GM23338 (cell line): ENCODE results near the gene CPT2. TPM values are rescaled to one million over a fixed set of nuclear protein-coding genes. Genes with fewer than 3 reads are reported as not detected.

Experiments
- ATAC-seq: fragments of 200-7000 bp; cut with Tn5 transposase; 3 replicates; pipeline ENCODE4 v1.9.1; 2020
- DNase-seq: peaks from one replicate; pipeline ENCODE4 v3.0.0-alpha.2; 2015; ENCODE audit warnings: low spot score
- H2AFZ ChIP-seq: fragments of 200-600 bp; sonication (generic); 2 replicates; pipeline ENCODE4 v1.8.0; 2016; ENCODE audit warnings: antibody characterized with exemption, mild to moderate bottlenecking, moderate library complexity
- H3F3A ChIP-seq: fragments of 200-600 bp; sonication (generic); replicated peaks from 2 replicates; pipeline ENCODE4 v1.8.0; 2017; ENCODE audit warnings: antibody characterized with exemption, mixed run types, low read depth
- H3K27ac ChIP-seq: fragments of 200-600 bp; sonication (generic); 2 replicates; pipeline ENCODE4 v1.6.1; 2016; ENCODE audit warnings: low read depth
- H3K27me3 ChIP-seq: fragments of 200-600 bp; sonication (generic); 2 replicates; pipeline ENCODE4 v1.8.0; 2016; ENCODE audit warnings: mild to moderate bottlenecking, mixed run types, moderate library complexity; ENCODE audit not compliant: insufficient read depth
- H3K36me3 ChIP-seq: fragments of 200-600 bp; sonication (generic); 2 replicates; pipeline ENCODE4 v1.8.0; 2016; ENCODE audit warnings: mild to moderate bottlenecking; ENCODE audit not compliant: insufficient read depth
- H3K4me1 ChIP-seq: fragments of 200-600 bp; sonication (generic); 2 replicates; pipeline ENCODE4 v1.8.0; 2016; ENCODE audit warnings: mild to moderate bottlenecking, moderate library complexity; ENCODE audit not compliant: insufficient read depth
- H3K4me2 ChIP-seq: fragments of 200-600 bp; sonication (generic); 2 replicates; pipeline ENCODE4 v1.7.1; 2017; ENCODE audit warnings: mixed run types
- H3K4me3 ChIP-seq: fragments of 200-600 bp; sonication (generic); 2 replicates; pipeline ENCODE4 v1.6.1; 2016; ENCODE audit warnings: mixed run types
- H3K79me2 ChIP-seq: fragments of 200-600 bp; sonication (generic); replicated peaks from 2 replicates; pipeline ENCODE4 v1.8.0; 2017; ENCODE audit warnings: mild to moderate bottlenecking; ENCODE audit not compliant: insufficient read depth
- H3K9me2 ChIP-seq: fragments of 200-600 bp; sonication (generic); 2 replicates; pipeline ENCODE4 v1.8.0; 2017; ENCODE audit not compliant: insufficient read depth
- H4K20me1 ChIP-seq: fragments of 200-600 bp; sonication (generic); replicated peaks from 2 replicates; pipeline ENCODE4 v1.8.0; 2017; ENCODE audit warnings: mild to moderate bottlenecking; ENCODE audit not compliant: insufficient read depth
- H3K27ac Mint-ChIP-seq: 2 replicates; pipeline ENCODE4 v1.8.0; 2020; ENCODE audit warnings: inconsistent platforms, mild to moderate bottlenecking, moderate library complexity, mixed read lengths
- H3K27me3 Mint-ChIP-seq: 3 replicates; pipeline ENCODE4 v1.8.0; 2022; ENCODE audit warnings: low read depth, mild to moderate bottlenecking, moderate library complexity, mixed read lengths, inconsistent platforms; ENCODE audit not compliant: insufficient read depth, poor library complexity
- H3K36me3 Mint-ChIP-seq: 3 replicates; pipeline ENCODE4 v1.8.0; 2021; ENCODE audit warnings: low read depth, mild to moderate bottlenecking, inconsistent platforms, moderate library complexity, mixed read lengths
- H3K4me1 Mint-ChIP-seq: 3 replicates; pipeline ENCODE4 v1.8.0; 2020; ENCODE audit warnings: mild to moderate bottlenecking, inconsistent platforms, mixed read lengths
- H3K4me3 Mint-ChIP-seq: 3 replicates; pipeline ENCODE4 v1.8.0; 2021; ENCODE audit warnings: moderate library complexity, mild to moderate bottlenecking, inconsistent platforms, mixed read lengths
- H3K9me3 Mint-ChIP-seq: 3 replicates; pipeline ENCODE4 v1.8.0; 2020; ENCODE audit warnings: moderate library complexity, mild to moderate bottlenecking, inconsistent platforms, mixed read lengths
- CREB1 ChIP-seq: fragments of 250-450 bp; sonication (Bioruptor Pico); IDR thresholded peaks from 2 replicates; pipeline ENCODE4 v1.5.0; 2020; ENCODE audit warnings: low read depth, mild to moderate bottlenecking, moderate library complexity
- CTCF ChIP-seq, 2 experiments: fragments of 200-600 bp in 1 of 2; sonication (generic) in 1 of 2; conservative IDR thresholded peaks; 2 replicates each; pipeline versions ENCODE4 v1.5.1 to v1.6.1; 2016 to 2017; ENCODE audit warnings: antibody characterized with exemption in 2 of 2, low read depth in 2 of 2, mild to moderate bottlenecking in 2 of 2, moderate library complexity in 1 of 2
- EZH2 ChIP-seq: fragments of 200-600 bp; sonication (generic); IDR thresholded peaks from one replicate; pipeline ENCODE4 v1.8.0; 2017; ENCODE audit warnings: antibody characterized with exemption, mild to moderate bottlenecking, low read depth; ENCODE audit not compliant: unreplicated experiment
- EZH2phosphoT487 ChIP-seq: fragments of 200-600 bp; sonication (generic); IDR thresholded peaks from one replicate; pipeline ENCODE4 v1.8.1; 2018; ENCODE audit warnings: antibody characterized with exemption; ENCODE audit not compliant: unreplicated experiment
- JUNB ChIP-seq: IDR thresholded peaks from one replicate; pipeline ENCODE4 v1.6.1; 2016; ENCODE audit warnings: antibody characterized with exemption; ENCODE audit not compliant: unreplicated experiment
- NANOG ChIP-seq: IDR thresholded peaks from 2 replicates; pipeline ENCODE4 v1.6.1; 2016; ENCODE audit warnings: antibody characterized with exemption, borderline replicate concordance
- POLR2AphosphoS5 ChIP-seq: IDR thresholded peaks from 2 replicates; pipeline ENCODE4 v1.6.1; 2016; ENCODE audit warnings: antibody characterized with exemption, low read depth
- REST ChIP-seq: IDR thresholded peaks from one replicate; pipeline ENCODE4 v1.6.1; 2018; ENCODE audit warnings: antibody characterized with exemption; ENCODE audit not compliant: unreplicated experiment
- STAT1 ChIP-seq: IDR thresholded peaks from one replicate; pipeline ENCODE4 v1.6.1; 2016; ENCODE audit warnings: antibody characterized with exemption; ENCODE audit not compliant: unreplicated experiment
- ZNF114 ChIP-seq: fragments of 250-450 bp; sonication (Bioruptor Pico); IDR thresholded peaks from 2 replicates; pipeline ENCODE4 v1.5.0; 2020; ENCODE audit warnings: mild to moderate bottlenecking, moderate library complexity
- ZNF331 ChIP-seq: fragments of 250-450 bp; sonication (Bioruptor Pico); IDR thresholded peaks from 2 replicates; pipeline ENCODE4 v1.5.0; 2020; ENCODE audit warnings: low read depth, mild to moderate bottlenecking, moderate library complexity
- ZNF462 ChIP-seq: fragments of 250-450 bp; sonication (Bioruptor Pico); IDR thresholded peaks from 2 replicates; pipeline ENCODE4 v1.5.0; 2020; ENCODE audit warnings: mild to moderate bottlenecking, moderate library complexity
- polyA plus RNA-seq: library from polyadenylated mRNA; unstranded; fragments of >200 nt; fragmentation: Nextera tagmentation; extraction: Ambion mirVana; gene quantifications from 2 replicates; pipeline ENCODE4 v1.2.1, GENCODE V29; 2016
- total RNA-seq: library from RNA; depleted of rRNA; stranded (reverse); fragments of >200 nt; shearing (Covaris generic); gene quantifications from 2 replicates; pipeline ENCODE4 v1.2.3, GENCODE V29; 2014
- TF ChIP-seq, protein P1 (sequence below): IDR thresholded peaks from 2 replicates; pipeline ENCODE4 v1.6.1; 2016; ENCODE audit warnings: antibody characterized with exemption

Gene CPT2
- total and polyA plus RNA-seq, 2 experiments from 2014 or later, result 11.2 to 30.6 TPM

GRCh38 chr1:53259932-53260331 lies 63.3 kb downstream of the CPT2 start:
- Histone ChIP-seq H3K4me1 (no peaks in the 10 kb centered on the region), H3K36me3 (peaks cover 73% of the 10 kb centered on the region), H3K27me3 (no peaks in the 10 kb centered on the region), H2AFZ (no peak overlapping the region), H4K20me1 (peaks cover 18% of the 10 kb centered on the region), H3K79me2 (no peaks in the 10 kb centered on the region), H3K4me2 (no peak overlapping the region), H3K9me2 (no peaks in the 10 kb centered on the region), H3K4me3 (no peak overlapping the region), H3K27ac (no peak overlapping the region), H3F3A (peaks cover 6% of the 10 kb centered on the region)
- Mint-ChIP-seq H3K36me3 (peaks cover 97% of the 10 kb centered on the region), H3K4me3 (no peak overlapping the region), H3K27me3 (peaks cover 6% of the 10 kb centered on the region), H3K9me3 (no peaks in the 10 kb centered on the region), H3K27ac (no peak overlapping the region), H3K4me1 (no peaks in the 10 kb centered on the region)
- TF ChIP-seq REST (no peak), POLR2AphosphoS5 (no peak), ZNF462 (CRISPR knock-in tag) (no peak), ZNF331 (CRISPR knock-in tag) (no peak), JUNB (no peak), CREB1 (no peak), CTCF (conservative IDR thresholded peaks at IDR 0.05; ENCODE audit: low read depth in 2 of 2) (no peak), STAT1 (no peak), EZH2 (no peak), NANOG (no peak), ZNF114 (no peak), EZH2phosphoT487 (no peak)
- TF ChIP-seq, protein P1, sequence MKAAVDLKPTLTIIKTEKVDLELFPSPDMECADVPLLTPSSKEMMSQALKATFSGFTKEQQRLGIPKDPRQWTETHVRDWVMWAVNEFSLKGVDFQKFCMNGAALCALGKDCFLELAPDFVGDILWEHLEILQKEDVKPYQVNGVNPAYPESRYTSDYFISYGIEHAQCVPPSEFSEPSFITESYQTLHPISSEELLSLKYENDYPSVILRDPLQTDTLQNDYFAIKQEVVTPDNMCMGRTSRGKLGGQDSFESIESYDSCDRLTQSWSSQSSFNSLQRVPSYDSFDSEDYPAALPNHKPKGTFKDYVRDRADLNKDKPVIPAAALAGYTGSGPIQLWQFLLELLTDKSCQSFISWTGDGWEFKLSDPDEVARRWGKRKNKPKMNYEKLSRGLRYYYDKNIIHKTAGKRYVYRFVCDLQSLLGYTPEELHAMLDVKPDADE, result no peak
- no peak for ATAC-seq
- no peak for DNase-seq
